Keratinocyte (primary cell): ENCODE measurements around the gene EIF1AD.

Source experiments
- EZH2 ChIP-seq: IDR thresholded peaks from one replicate; pipeline ENCODE4 v1.6.1; 2012; ENCODE audit warnings: inconsistent platforms, mild to moderate bottlenecking, low read length, moderate library complexity
- TF ChIP-seq, protein P1 (sequence below), 3 experiments: IDR thresholded peaks in 1 of 3; conservative IDR thresholded peaks in 1 of 3; optimal IDR thresholded peaks in 1 of 3; 2 replicates in 2 of 3; 3 replicates in 1 of 3; pipeline versions ENCODE3 to v1.5.1; 2011; ENCODE audit warnings: low read length in 3 of 3, mild to moderate bottlenecking in 3 of 3, moderate library complexity in 2 of 3, control low read depth in 1 of 3, inconsistent platforms in 1 of 3; ENCODE audit not compliant: insufficient read depth in 2 of 3; ENCODE audit errors: extremely low read depth in 1 of 3

DNA sequence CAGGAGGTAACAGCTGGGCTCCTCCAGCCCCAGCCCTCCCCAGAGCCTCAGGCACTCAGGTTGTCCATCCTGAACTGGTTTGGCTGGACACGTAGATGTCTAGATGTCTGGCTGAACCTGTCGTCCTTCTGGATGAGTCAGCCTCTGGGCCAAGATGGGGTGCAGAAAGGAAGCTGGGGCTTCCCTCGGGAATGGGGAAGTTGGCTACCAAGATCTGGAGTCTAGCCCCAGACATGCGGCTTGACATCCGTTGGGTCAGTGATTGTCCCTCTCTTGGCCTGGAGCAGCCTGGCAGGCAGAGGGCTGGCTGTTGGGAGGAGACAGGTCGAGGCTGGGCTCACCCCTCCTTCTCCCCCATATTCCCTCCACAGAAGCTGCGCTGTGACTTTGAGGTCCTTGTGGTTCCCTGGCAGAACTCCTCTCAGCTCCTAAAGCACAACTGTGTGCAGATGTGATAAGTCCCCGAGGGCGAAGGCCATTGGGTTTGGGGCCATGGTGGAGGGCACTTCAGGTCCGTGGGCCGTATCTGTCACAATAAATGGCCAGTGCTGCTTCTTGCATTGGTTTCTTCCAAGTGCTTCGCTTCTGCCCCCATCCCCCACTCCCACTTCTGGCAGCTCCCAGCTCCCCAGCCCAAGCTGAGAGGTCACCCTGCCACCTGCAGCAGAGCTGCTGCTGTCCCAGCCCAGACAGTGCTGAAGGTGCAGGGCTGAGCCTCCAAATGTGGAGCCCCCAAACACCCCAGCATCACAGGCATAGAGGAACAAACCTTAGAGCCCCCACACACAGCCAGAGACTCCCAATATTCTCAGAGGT is 11.2 kb upstream of the EIF1AD start:
- TF ChIP-seq, protein P1, sequence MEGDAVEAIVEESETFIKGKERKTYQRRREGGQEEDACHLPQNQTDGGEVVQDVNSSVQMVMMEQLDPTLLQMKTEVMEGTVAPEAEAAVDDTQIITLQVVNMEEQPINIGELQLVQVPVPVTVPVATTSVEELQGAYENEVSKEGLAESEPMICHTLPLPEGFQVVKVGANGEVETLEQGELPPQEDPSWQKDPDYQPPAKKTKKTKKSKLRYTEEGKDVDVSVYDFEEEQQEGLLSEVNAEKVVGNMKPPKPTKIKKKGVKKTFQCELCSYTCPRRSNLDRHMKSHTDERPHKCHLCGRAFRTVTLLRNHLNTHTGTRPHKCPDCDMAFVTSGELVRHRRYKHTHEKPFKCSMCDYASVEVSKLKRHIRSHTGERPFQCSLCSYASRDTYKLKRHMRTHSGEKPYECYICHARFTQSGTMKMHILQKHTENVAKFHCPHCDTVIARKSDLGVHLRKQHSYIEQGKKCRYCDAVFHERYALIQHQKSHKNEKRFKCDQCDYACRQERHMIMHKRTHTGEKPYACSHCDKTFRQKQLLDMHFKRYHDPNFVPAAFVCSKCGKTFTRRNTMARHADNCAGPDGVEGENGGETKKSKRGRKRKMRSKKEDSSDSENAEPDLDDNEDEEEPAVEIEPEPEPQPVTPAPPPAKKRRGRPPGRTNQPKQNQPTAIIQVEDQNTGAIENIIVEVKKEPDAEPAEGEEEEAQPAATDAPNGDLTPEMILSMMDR (optimal IDR thresholded peaks at IDR 0.05 in 1 of 3, IDR thresholded peaks at IDR 0.05 in 1 of 3, conservative IDR thresholded peaks at IDR 0.05 in 1 of 3; ENCODE audit: extremely low read depth in 1 of 3, insufficient read depth in 2 of 3, low read length in 3 of 3) = no peak
- no peak for TF ChIP-seq EZH2
